ENCODE measurements around the gene AGPS.
"Not testable (repeated sequence)": the region's sequence is repeated elsewhere in the genome, so short reads cannot be mapped to it uniquely, and the experiment has no call there.

DNA sequence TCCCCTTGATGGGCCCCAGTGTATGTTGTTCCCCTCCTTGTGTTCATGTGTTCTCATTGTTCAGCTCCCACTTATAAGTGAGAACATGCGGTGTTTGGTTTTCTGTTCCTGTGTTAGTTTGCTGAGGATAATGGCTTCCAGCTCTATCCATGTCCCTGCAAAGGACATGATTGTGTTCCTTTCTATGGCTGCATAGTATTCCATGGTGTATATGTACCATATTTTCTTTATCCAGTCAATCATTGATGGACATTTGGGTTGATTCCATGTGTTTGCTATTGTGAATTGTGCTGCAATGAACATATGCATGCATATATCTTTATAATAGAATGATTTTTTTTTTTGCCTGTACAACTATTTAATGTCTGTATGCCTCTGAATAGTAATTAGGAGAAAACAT lies 31.5 kb downstream of the AGPS start:
- TF ChIP-seq POLR2AphosphoS5 (IDR thresholded peaks at IDR 0.05; ENCODE audit: borderline replicate concordance, low read depth, low read length); EZH2 (IDR thresholded peaks at IDR 0.05): not testable (repeated sequence)
